Measurements from ENCODE around the gene ANXA4. TPM values are rescaled to one million over a fixed set of nuclear protein-coding genes. Genes with fewer than 3 reads are reported as not detected.

ANXA4 gene
- total and polyA plus RNA-seq, 2 of the 13 experiments (the other 11 are each of a cell fraction or from before 2014, with no cell fraction given), result 155 to 168 TPM

- TF ChIP-seq ZBTB2 (CRISPR knock-in tag; IDR thresholded peaks at IDR 0.05; ENCODE audit: low read depth), result no peak
- TF ChIP-seq TRAFD1 (CRISPR knock-in tag; IDR thresholded peaks at IDR 0.05; ENCODE audit: borderline replicate concordance), result no peak
- TF ChIP-seq RBAK (CRISPR knock-in tag; IDR thresholded peaks at IDR 0.05), result no peak
- 0 out of 2 replicates have a peak, but pooled peaks have one; percentile 19 for TF ChIP-seq ARID4A (CRISPR knock-in tag; IDR thresholded peaks at IDR 0.05; ENCODE audit: borderline replicate concordance)
- peak; percentile 64 for TF ChIP-seq RARA (CRISPR knock-in tag; IDR thresholded peaks at IDR 0.05)
- TF ChIP-seq ZNF468 (CRISPR knock-in tag; IDR thresholded peaks at IDR 0.05), result no peak
- TF ChIP-seq KDM1A (CRISPR knock-in tag; IDR thresholded peaks at IDR 0.05), result 0 out of 2 replicates have a peak, but pooled peaks have one; percentile 40
- TF ChIP-seq RNF219 (CRISPR knock-in tag; IDR thresholded peaks at IDR 0.05), result no peak
- TF ChIP-seq ZNF253 (CRISPR knock-in tag; IDR thresholded peaks at IDR 0.05; ENCODE audit: borderline replicate concordance), result no peak
- TF ChIP-seq ZBTB3 (CRISPR knock-in tag; IDR thresholded peaks at IDR 0.05; ENCODE audit: borderline replicate concordance, low read depth), result no peak
- no peak for TF ChIP-seq SP140L (CRISPR knock-in tag; IDR thresholded peaks at IDR 0.05; ENCODE audit: borderline replicate concordance)
- TF ChIP-seq ZNF350 (CRISPR knock-in tag; IDR thresholded peaks at IDR 0.05; ENCODE audit: borderline replicate concordance, low read depth), result no peak
- no peak for TF ChIP-seq THAP11 (CRISPR knock-in tag; IDR thresholded peaks at IDR 0.05)
- no peak for TF ChIP-seq NAIF1 (CRISPR knock-in tag; IDR thresholded peaks at IDR 0.05; ENCODE audit: borderline replicate concordance)
- TF ChIP-seq REXO4 (CRISPR knock-in tag; IDR thresholded peaks at IDR 0.05; ENCODE audit: borderline replicate concordance), result no peak
- peak; percentile 34; the same call in 1 of the 3 replicates for TF ChIP-seq MXI1 (IDR thresholded peaks at IDR 0.05; ENCODE audit: borderline replicate concordance, low read depth, low read length)
- TF ChIP-seq ZBTB37 (CRISPR knock-in tag; IDR thresholded peaks at IDR 0.05), result no peak
Measured at GRCh38 chr2:69789175-69789721, 47.3 kb downstream of the ANXA4 start (continued).

All from HepG2 (cell line).